Trophoblast cell (in vitro differentiated cells and primary cell): ENCODE measurements around the gene TNNT3.

Experiments used
- DNase-seq, 2 donors: peaks; one replicate each; pipeline ENCODE4 v3.0.0-alpha.2; 2016
- H2AFZ ChIP-seq: 2 replicates; pipeline ENCODE4 v1.6.1; 2013; ENCODE audit warnings: low read length, moderate library complexity, mild to moderate bottlenecking; ENCODE audit not compliant: insufficient read depth, poor library complexity
- H2AK5ac ChIP-seq: 2 replicates; pipeline ENCODE4 v1.6.1; 2013; ENCODE audit warnings: mild to moderate bottlenecking, low read length
- H2BK120ac ChIP-seq: 2 replicates; pipeline ENCODE4 v1.6.1; 2013; ENCODE audit warnings: low read length, mild to moderate bottlenecking, moderate library complexity; ENCODE audit not compliant: insufficient read depth, poor library complexity
- H2BK12ac ChIP-seq: 2 replicates; pipeline ENCODE4 v1.6.1; 2013; ENCODE audit warnings: mild to moderate bottlenecking, low read length, moderate library complexity
- H2BK5ac ChIP-seq: 2 replicates; pipeline ENCODE4 v1.6.1; 2013; ENCODE audit warnings: low read length, low read depth, moderate library complexity, mild to moderate bottlenecking; ENCODE audit not compliant: poor library complexity
- H3K14ac ChIP-seq: 2 replicates; pipeline ENCODE4 v1.6.1; 2013; ENCODE audit warnings: mild to moderate bottlenecking, low read length
- H3K18ac ChIP-seq: 2 replicates; pipeline ENCODE4 v1.6.1; 2013; ENCODE audit warnings: mild to moderate bottlenecking, low read length
- H3K23ac ChIP-seq: 2 replicates; pipeline ENCODE4 v1.6.1; 2013; ENCODE audit warnings: low read length
- H3K27ac ChIP-seq: 2 replicates; pipeline ENCODE4 v1.5.1; 2013; ENCODE audit warnings: low read depth, mild to moderate bottlenecking, inconsistent platforms, low read length, moderate library complexity
- H3K27me3 ChIP-seq: 2 replicates; pipeline ENCODE4 v1.6.1; 2013; ENCODE audit warnings: inconsistent platforms, mild to moderate bottlenecking, low read length, moderate library complexity; ENCODE audit not compliant: insufficient read depth
- H3K36me3 ChIP-seq, 2 experiments: 1 replicate in 1 of 2; 2 replicates in 1 of 2; pipeline ENCODE4 v1.6.1; 2013; ENCODE audit warnings: low read length in 2 of 2, mild to moderate bottlenecking in 2 of 2, moderate library complexity in 1 of 2; ENCODE audit not compliant: insufficient read depth in 2 of 2, control insufficient read depth in 1 of 2
- H3K4ac ChIP-seq: 2 replicates; pipeline ENCODE4 v1.6.1; 2013; ENCODE audit warnings: low read depth, mild to moderate bottlenecking, low read length, moderate library complexity
- H3K4me1 ChIP-seq, 2 experiments: 1 replicate in 1 of 2; 2 replicates in 1 of 2; pipeline ENCODE4 v1.6.1; 2013; ENCODE audit warnings: low read length in 2 of 2, mild to moderate bottlenecking in 2 of 2, moderate library complexity in 1 of 2; ENCODE audit not compliant: insufficient read depth in 2 of 2, control insufficient read depth in 1 of 2
- H3K4me2 ChIP-seq: 2 replicates; pipeline ENCODE4 v1.6.1; 2013; ENCODE audit warnings: inconsistent platforms, mild to moderate bottlenecking, low read length, moderate library complexity
- H3K4me3 ChIP-seq: 2 replicates; pipeline ENCODE4 v1.5.1; 2013; ENCODE audit warnings: mild to moderate bottlenecking, low read depth, low read length, inconsistent platforms
- H3K79me1 ChIP-seq: one replicate; pipeline ENCODE4 v1.6.1; 2013; ENCODE audit warnings: low read length
- H3K79me2 ChIP-seq: 2 replicates; pipeline ENCODE4 v1.6.1; 2013; ENCODE audit warnings: low read length, mild to moderate bottlenecking; ENCODE audit not compliant: control insufficient read depth, insufficient read depth, poor library complexity
- H3K9ac ChIP-seq: 2 replicates; pipeline ENCODE4 v1.6.1; 2013; ENCODE audit warnings: mild to moderate bottlenecking, low read length
- H3K9me3 ChIP-seq: 2 replicates; pipeline ENCODE4 v1.6.1; 2013; ENCODE audit warnings: low read depth, mild to moderate bottlenecking, control low read depth, inconsistent platforms, low read length; ENCODE audit not compliant: insufficient read depth
- H4K12ac ChIP-seq: 2 replicates; pipeline ENCODE4 v1.6.1; 2013; ENCODE audit warnings: low read depth, mild to moderate bottlenecking, low read length, moderate library complexity
- H4K8ac ChIP-seq: 2 replicates; pipeline ENCODE4 v1.6.1; 2013; ENCODE audit warnings: low read depth, mild to moderate bottlenecking, low read length, moderate library complexity
- H4K91ac ChIP-seq: one replicate; pipeline ENCODE4 v1.6.1; 2013; ENCODE audit warnings: low read depth, mild to moderate bottlenecking, low read length, moderate library complexity
- WGBS: extraction: QIAGEN DNeasy Blood & Tissue Kit; methylation state at CpG from one replicate; pipeline ENCODE4 v1.1.7; 2013; ENCODE audit warnings: missing lambda C conversion rate; ENCODE audit not compliant: insufficient read length, insufficient coverage; ENCODE audit errors: extremely low coverage; 5-methylcytosine and 5-hydroxymethylcytosine counted together

TNNT3 gene

GRCh38 chr11:1880746-1881441, 38.6 kb upstream of the TNNT3 start:
- Histone ChIP-seq H3K9me3 (no peaks in the 10 kb centered on the region), H4K12ac (no peak overlapping the region), H3K4me3 (no peak overlapping the region), H3K4ac (peak overlapping the region; percentile 18), H3K14ac (peak overlapping the region; percentile 26), H3K23ac (no peak overlapping the region), H2BK12ac (peak overlapping the region; percentile 26), H3K36me3 (no peaks in the 10 kb centered on the region), H2AFZ (no peak overlapping the region), H3K4me1 (peaks cover 20 to 21% of the 10 kb centered on the region in 2 experiments), H3K4me2 (no peak overlapping the region), H3K27ac (no peak overlapping the region), H2AK5ac (peak overlapping the region; percentile 6), H3K79me2 (peaks cover 3% of the 10 kb centered on the region), H4K91ac (peak overlapping the region; percentile 93), H3K18ac (peak overlapping the region; percentile 12), H4K8ac (peak overlapping the region; percentile 59), H2BK5ac (peak overlapping the region; percentile 18), H3K9ac (no peak overlapping the region), H3K79me1 (peaks cover 34% of the 10 kb centered on the region), H3K27me3 (no peaks in the 10 kb centered on the region), H2BK120ac (peak overlapping the region; percentile 18)
- DNase-seq, result no peak
- no CpG with 5 or more reads among the region's 9 CpGs for WGBS

GRCh38 chr11:1881442-1882264, 37.9 kb upstream of the TNNT3 start:
- H3K79me1 ChIP-seq, result peaks cover 32% of the 10 kb centered on the region
- no peaks in the 10 kb centered on the region for H3K36me3 ChIP-seq
- H2BK5ac ChIP-seq, result peak overlapping the region; percentile 18
- H2BK120ac ChIP-seq, result peak overlapping the region; percentile 18
- H4K91ac ChIP-seq, result peak overlapping the region; percentile 93
- H4K8ac ChIP-seq, result peak overlapping the region; percentile 59
- DNase-seq, result peak in 1 of 2 donors; percentile 7
- H3K23ac ChIP-seq, result no peak overlapping the region
- H3K4me2 ChIP-seq, result no peak overlapping the region
- peaks cover 15 to 16% of the 10 kb centered on the region in 2 experiments for H3K4me1 ChIP-seq
- H3K79me2 ChIP-seq, result peaks cover 3% of the 10 kb centered on the region
- H3K18ac ChIP-seq, result peak overlapping the region; percentile 12
- peak overlapping the region; percentile 6 for H2AK5ac ChIP-seq
- no peak overlapping the region for H2AFZ ChIP-seq
- no peak overlapping the region for H3K4me3 ChIP-seq
- H3K27me3 ChIP-seq, result no peaks in the 10 kb centered on the region
- peak overlapping the region; percentile 26 for H3K14ac ChIP-seq
- H3K9ac ChIP-seq, result no peak overlapping the region
- H3K27ac ChIP-seq, result no peak overlapping the region
- no CpG with 5 or more reads among the region's 43 CpGs for WGBS
- peak overlapping the region; percentile 66 for H2BK12ac ChIP-seq
- peaks cover 2% of the 10 kb centered on the region for H3K9me3 ChIP-seq
- H3K4ac ChIP-seq, result peak overlapping the region; percentile 16
- no peak overlapping the region for H4K12ac ChIP-seq

- peaks cover 28% of the 10 kb centered on the region for H3K79me1 ChIP-seq
- H3K27me3 ChIP-seq, result no peaks in the 10 kb centered on the region
- H3K4me2 ChIP-seq, result no peak overlapping the region
- H3K4me3 ChIP-seq, result no peak overlapping the region
- no peak overlapping the region for H3K18ac ChIP-seq
- peak overlapping the region; percentile 6 for H2AK5ac ChIP-seq
- peak overlapping the region; percentile 66 for H2BK12ac ChIP-seq
- no peak overlapping the region for H3K14ac ChIP-seq
- H4K91ac ChIP-seq, result peak overlapping the region; percentile 93
- H3K4me1 ChIP-seq, result peaks cover 10% of the 10 kb centered on the region in 2 experiments
- H3K4ac ChIP-seq, result no peak overlapping the region
- H2BK5ac ChIP-seq, result no peak overlapping the region
- peak overlapping the region; percentile 3 for H2BK120ac ChIP-seq
- whole genome bisulfite sequencing, result no CpG with 5 or more reads among the region's 23 CpGs
- no peak overlapping the region for H3K27ac ChIP-seq
- no peak overlapping the region for H2AFZ ChIP-seq
- no peak overlapping the region for H3K9ac ChIP-seq
- no peak overlapping the region for H4K12ac ChIP-seq
- H4K8ac ChIP-seq, result peak overlapping the region; percentile 11
- H3K79me2 ChIP-seq, result peaks cover 3% of the 10 kb centered on the region
- H3K23ac ChIP-seq, result no peak overlapping the region
- peak; percentile 62 to 89 for DNase-seq
- no peaks in the 10 kb centered on the region for H3K36me3 ChIP-seq
- H3K9me3 ChIP-seq, result peaks cover 2% of the 10 kb centered on the region
Observed at GRCh38 chr11:1882265-1883238, 37.0 kb upstream of the TNNT3 start.
